ENCODE data around the gene PTPRK.
"Not testable (repeated sequence)": the region's sequence is repeated elsewhere in the genome, so short reads cannot be mapped to it uniquely, and the experiment has no call there.

The PTPRK gene

DNA sequence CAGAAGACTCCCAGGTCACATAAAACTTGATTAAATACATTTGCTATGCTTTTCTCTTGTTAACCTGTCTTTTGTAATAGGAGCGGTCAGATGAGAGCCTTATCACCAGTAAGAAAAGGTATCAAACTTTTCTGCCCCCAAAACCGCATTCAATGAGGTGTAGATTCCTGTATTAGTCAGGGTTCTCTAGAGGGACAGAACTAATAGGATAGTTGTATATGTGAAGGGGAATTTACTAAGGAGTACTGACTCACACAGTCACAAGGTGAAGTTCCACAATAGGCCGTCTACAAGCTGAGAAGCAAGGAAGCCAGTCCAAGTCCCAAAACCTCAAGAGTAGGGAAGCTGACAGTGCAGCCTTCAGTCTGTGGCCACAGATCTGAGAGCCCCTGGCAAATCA, 32.7 kb downstream of the PTPRK start:
- DNase-seq: no peak

DNA sequence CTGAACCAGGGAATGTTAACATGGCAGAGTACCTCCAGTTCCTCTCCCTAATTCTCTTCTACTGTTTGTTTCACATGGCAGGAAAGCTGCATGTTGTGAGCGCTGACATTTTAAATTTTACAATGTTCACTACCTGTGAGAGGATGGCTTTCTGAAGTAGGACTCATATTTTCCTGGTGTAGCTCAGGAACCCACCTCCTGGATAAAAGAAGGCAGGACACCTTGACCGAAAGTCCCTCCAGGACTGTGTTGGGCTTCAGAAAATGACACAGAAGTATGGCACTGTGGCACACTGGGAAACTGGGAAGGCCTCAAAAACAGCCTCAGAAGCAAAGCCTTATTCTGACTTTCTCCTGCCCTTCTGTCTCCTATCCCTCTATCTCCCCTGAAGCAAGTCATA, 33.3 kb downstream of the PTPRK start:
- peak; percentile 68 for DNase-seq

DNA sequence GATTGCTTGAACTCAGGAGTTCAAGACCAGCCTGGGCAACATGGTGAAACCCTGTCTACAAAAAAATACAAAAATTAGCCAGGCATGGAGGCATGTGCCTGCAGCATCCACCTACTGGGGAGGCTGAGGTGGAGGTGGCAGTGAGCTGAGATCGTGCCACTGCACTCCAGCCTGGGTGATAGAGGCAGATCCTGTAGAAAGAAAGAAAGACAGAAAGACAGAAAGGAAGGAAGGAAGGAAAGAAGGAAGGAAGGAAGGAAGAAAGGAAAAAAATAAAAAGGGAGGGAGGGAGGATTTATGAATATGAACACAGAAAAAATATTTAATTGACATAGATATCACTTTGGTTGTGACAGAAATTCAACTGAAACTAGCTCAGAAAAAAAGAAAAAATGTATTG, 33.8 kb downstream of the PTPRK start:
- not testable (repeated sequence) for DNase-seq

DNA sequence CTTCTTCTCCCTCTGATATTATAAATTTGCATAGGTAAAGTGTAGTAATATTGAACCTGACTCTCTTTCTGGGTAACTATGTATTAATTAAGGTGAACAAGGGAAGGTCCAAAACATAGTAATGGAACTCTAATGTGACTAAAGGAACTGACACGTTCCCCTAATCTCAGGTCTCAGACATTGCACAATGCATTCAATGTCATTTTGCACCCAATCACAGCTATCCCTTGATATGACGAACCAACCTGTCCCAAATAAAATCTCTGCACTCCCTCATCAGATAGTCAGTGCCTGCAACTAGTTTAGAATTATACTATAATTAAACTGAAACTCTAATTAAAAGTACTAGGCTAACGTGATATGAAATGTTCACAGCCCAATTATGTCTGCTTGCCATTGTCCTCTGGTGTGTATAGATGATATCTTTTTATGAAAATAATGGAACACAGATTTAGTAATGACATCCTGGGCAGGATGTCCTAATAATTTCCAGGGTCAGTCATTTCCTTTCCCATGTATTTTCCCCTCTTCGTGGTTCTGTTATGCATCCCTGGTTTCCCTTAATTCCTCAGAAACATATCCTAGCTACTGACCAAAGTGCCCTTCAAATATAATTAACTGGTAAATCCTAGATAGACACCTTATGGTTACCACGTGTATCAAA, 36.8 kb downstream of the PTPRK start:
- DNase-seq: peak; percentile 66

DNA sequence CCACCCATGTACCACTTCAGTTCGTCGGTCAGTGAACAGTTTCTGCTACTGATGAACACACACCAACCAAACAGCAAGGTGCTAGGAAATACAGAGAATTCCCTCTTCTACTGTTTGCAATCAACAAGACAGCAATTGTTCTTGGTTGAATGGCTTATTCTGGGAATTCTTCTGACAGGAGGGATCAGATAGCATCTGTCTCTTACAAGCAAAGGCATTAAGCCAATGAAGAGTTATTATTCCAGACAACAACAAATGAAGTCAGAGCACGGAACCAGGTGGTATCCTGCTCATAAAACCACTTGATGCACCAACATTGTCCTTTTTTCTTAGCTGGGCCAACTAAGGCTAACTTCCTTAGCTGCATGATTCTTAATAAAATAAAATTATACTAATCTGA, 37.8 kb downstream of the PTPRK start:
- peak; percentile 85 for DNase-seq

DNA sequence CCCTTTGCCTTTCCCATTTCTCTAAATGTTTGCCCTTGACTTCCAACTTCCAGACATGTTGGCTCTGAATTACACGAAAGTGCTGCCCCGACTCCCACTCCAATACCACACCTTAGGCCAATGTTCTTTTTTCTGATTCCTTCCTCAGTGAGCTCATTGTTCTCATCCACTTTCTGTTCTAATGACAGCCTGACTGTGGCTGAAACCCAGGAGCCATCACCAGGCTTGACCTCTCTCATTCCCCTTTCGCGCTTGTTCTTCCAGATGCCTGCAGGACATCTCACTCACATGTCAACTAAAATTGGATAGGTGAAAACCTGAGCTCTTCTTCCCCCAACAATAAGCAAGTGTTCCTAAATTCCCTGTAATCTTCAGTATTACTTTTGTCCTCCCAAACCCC, 40.4 kb downstream of the PTPRK start:
- DNase-seq: peak; percentile 69

DNA sequence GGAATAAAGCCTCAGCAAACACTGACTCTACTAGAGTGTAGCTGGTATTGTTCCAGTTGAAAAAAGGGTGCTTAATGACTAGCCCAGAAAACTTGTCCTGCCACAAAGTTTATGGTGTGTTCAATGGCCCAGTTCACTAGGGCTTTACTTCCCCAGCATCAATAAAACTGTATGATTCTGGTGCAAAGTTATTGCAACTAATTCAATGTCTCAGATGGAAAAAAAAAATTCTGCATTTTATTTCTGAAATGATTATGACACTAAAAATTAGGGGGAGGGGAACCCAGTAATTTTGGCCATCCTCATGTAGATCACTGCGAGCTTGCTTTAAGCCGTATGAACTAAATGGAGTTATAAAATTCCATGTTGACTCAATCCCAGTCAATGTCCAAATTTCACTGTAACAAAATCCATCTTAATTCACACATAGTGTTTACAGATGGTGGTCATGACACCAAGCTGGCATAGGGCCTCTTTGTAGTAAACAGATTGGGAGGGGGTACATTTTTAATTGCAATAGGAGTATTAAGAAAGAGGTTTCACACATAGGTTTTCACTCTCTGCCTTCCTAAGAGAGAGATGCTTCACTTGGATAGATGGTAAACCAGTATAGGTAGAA, 41.2 kb downstream of the PTPRK start:
- peak; percentile 78 for DNase-seq

DNA sequence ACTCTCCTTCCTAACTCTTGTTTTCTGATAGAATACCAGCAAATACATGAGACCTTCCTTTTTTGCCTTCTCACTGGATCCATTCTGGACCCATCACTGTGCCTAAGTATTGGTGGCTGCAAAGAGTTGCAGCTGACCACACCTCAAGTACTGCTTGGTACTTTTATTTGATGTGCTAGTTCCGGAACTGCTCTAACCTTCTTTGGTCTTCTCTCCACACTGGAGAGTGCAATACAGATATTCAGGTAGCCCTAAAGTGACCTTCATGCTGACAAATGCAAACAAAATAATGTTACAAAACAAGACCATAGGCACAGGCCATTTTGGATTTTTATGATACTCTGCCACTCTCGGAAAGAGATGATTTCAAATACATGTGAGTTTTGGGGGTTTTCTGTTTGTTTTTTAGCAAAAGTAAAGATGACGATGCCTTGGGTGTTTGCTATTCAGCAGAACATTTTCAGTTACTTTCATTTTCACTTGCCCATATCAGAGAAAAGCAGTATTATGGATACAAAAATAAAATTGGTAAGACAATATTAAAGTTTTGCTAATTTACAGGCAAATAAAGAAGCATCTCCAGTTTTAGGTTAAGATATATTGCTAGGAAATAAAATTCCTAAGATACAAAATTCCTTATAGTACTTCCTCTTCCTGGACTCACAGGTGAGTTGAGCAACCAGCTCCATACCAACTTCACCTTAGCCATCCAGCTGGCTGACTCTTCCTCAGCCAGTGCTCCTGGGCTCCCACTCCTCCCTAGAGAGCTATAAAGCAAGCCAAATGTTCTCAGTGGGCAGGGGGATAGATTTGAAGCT, 42.0 kb downstream of the PTPRK start:
- peak; percentile 96 for DNase-seq

DNA sequence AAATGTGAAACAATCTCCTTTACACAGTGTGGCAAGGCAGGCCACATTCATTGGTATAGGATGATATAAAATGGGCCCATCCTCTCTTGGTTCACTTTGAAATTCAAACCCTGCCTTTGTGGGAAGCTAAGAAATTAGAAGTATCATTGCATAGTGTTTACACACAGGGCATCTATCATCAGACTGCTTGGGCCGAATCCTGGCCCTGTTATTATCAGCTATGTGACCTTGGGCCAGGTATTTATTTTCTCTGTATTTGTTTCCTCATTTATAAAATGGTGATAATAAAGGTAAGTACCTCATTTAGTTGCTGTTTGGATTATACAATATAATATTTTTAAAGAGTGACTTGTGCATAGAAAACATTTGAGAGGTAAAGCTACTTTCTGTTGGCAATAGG, 45.5 kb downstream of the PTPRK start:
- DNase-seq: peak; percentile 69

DNA sequence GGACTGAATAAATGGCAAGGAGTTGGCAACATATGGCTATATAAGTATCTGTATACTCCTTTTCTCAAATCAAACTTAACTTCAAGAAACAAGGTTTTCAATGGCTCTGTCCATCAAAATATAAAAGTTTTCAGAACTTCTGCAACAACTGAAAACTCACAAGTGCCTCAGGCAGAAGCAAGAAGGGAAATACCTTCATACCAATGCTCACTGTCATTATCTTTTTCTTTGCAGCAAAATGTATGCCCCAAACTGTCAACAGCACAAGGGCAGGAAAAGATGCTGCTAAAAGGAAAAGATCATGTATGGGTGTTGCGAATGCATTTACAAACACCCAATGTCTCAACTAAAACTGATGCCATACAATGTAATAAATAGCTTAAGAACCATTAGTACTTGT, 45.9 kb downstream of the PTPRK start:
- DNase-seq: no peak

DNA sequence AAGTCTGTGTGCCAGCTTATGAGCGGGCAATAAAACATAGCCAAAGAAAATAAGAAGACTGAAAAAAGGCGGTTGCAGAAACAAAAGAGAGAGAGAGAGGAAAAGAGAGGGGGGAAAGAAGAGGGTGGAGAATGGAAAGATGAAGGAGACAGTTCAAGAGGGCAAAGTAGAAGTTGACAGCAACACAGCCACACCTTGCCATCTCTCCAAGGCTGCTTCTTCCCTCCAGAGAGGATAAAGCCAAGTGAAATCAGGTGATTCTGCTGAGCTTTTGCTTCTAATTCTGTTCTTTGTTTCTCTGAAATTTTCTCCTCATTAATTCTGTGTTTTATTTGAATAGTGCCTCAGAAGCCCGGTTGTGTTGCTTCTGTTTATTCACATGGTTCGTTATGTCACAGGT, 48.5 kb downstream of the PTPRK start:
- DNase-seq: peak; percentile 88

DNA sequence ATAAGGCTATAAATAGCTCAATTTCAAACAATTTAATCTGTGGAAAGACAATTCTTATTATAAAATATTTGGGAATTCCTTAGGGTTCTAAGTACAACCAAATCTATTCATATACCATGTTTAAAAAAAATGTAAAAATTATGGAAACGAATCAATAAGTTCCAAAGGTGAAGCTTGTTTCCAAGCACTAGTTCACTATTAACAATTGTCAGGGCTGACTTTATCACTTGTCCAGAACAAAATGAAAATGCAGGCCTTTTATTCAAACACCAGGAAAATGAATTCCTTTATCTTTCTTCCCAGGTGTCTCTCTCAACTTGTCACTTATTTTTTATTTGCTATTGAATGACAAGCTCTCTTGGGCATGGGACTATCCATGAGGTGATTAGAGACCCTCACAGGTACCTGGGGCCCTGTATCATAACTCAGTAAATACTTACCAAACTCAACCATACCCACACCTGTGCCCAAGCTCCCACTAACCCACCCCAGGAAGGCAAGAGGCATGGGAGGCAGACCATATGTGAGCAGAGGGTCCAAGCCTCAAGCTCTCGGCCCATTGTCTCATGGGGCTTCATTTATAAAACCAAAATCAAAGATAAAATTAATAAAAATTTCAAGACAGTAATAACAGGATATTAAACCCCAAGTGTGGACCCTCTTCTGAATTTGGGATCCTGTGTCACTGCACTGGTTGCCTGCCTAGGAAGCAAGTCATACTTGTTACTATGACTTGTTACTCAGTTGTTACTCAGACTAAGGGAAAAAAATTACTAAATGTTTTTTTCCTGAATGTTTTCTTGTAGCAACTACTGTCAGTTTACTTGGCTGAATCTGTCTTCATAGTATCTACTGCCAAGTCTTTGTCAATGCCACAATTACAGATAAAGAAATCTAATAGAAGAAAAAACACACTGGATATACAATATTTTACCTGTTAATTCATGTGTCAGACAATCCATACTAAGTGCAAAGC, 54.7 kb downstream of the PTPRK start:
- peak; percentile 62 for DNase-seq

DNA sequence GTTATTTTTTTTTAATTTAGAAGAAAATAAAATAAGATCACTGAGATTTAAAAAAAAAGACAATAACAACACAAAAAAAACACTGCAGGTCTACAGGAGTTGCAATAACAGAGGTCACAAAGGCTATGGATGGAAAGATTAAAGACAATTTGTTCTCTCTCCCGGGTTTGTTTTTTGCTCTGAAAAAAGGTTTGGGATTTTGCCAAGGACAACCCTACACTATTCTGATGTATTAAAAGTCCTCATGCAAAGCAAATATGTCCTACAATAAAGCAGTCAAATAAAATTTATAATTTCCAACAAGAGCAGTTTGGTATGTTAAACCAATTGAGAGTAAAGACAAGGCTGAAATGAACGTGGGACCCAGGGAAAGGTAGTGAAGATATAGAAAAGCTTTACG, 55.6 kb downstream of the PTPRK start:
- DNase-seq: peak; percentile 86

DNA sequence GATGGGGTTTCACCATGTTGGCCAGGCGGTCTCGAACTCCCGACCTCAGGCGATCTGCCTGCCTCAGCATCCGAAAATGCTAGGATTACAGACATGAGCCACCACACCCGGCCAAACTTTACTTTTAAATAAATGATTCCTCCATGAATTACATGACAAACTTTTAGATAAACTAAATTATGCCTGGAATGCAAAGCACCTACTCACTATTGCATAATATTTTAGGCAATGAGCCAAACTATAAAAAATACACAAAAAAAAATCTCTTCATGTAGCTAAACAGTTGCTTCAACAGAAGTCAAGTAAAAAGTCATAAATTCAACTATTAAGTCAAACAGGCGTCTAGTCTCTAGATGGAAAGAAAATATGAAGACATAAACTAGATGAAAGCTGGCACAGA, 56.5 kb downstream of the PTPRK start:
- peak; percentile 61 for DNase-seq

DNA sequence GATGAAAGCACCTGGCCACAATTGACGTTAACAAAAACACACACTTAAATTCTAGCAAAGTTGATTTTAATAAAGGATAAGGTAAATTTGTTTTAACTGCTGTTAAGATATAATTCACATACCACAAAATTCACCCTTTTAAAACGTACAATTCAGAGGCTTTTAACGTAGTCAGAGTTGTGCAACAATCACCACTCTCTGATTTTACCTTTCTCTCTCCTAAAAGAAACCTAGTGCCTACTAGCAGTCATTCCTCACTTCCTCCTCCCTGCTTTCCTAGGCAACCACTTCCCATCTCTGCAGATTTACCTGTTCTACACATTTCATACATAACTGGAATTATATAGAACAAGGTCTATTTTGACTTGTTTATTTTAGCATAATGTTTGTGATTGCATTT, 58.9 kb downstream of the PTPRK start:
- DNase-seq: peak; percentile 64

DNA sequence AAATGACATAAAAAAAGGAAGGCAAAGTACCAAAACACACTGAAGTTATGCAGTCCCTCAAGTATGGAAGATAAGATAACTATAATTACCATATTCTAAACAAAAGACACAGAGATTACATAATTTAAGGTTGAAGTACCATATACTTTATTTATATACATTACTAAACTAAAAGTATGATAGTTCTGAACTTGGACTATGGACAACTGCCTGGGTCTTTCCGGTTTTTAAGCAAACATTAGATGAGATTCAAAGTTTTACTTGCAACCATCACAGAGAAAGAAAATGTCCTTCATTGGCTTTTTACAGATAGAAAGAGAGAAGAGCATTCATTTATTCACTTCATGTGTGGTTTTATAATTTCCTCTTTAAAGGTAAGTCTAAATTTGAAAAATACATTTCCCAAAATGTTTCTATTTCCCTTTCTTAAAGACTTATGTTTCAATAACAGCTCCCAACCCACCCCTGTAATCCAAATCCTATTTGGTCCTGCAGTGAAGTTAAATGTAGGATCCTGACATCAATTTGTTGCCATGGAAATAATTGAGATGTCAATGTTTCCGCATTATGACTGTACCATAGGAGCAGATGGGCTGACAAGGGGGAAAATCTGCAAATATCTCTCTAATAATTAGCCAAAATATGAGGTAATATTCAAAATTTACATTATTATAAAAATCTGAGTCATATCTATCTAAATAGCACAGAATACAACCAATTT, 63.7 kb downstream of the PTPRK start:
- DNase-seq: peak; percentile 92

DNA sequence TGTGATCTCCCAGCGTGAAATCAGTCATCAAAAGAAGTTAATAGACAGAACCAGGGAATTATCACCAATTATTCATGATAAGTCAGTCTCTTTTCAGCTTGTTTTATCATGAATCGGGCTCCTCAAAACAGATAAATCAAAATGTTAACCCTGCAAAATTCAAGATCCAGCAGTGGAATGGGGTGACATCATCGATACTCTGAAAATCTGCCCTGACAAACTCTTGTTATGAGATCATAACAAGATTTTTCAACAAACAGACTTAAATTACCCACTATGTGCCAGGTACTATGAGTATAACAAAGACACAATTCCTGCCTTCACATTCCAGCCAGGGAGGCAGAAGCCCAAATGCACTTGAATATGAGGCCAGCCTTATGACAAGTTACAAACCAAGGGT, 64.4 kb downstream of the PTPRK start:
- peak; percentile 80 for DNase-seq

DNA sequence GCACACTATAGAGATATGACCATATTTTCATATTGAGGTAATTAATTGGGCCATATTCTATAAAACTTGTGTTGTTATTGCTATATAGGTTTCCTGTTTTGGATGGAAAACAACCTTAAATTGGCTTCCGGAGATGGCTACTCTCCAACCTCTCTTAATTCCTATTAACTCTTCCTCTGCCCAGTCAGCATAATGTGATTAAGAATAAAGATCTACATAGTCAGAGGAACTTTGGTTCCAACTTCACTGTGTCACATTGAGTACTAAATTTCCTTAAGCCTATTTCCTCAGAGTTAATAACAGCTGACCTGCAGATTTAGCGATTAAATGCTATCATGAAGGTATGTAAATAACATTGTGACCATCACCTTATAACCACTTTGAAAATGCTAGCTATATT, 67.7 kb downstream of the PTPRK start:
- DNase-seq: no peak

DNA sequence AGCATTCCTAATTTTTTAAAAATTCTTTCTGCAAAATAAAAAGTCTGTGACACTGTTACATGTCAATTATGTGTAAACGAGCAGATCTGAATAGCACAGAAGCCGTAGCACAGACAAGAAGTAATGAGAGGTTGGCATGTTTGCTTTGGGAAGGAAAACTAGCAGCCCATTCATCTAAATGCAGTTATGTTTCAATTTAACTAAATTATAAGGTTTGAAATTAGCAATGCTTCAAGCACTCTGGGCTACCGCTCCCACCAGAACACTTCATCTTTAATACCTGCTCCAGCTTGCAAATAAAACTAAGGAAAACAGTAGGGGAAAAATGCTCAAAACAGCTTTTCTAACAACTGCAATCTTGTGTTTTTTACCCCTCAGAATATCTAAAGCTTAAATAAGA, 73.9 kb downstream of the PTPRK start:
- peak; percentile 96 for DNase-seq

DNA sequence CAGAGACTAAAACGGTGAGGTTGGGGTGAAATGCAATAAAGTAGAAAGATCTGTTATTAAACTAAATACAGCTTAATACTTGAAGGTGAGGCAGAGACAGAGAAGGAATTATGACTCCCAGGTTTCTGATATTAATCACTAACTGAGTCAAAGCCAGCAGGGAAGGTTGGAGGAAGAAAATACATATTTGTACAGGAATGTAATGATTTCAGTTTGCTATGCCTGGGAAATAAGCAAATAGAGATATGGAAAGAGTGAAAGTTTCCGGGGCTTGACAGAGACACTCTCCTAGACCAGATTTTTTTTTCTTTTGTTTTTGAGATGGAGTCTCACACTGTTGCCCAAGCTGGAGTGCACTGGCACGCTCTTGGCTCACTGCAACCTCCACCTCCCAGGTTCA, 76.8 kb downstream of the PTPRK start:
- DNase-seq: no peak

DNA sequence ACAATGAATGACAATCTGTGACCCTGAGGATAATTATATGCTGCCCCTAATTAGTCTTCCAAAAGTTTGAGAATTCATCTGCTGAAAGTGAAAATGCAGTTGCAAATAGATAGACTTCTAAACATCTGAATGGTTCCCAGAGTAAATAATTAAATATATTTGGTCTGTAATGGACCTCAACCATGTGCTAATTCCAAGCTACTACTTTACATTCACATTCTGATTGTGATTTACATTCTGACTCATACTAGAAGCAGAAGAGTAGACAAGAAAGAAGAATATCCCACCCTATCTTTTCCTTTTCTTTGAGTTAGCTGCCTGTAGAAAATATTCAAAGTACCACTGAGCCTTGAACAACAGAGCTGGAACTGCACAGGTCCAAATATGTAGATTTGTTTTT, 80.8 kb downstream of the PTPRK start:
- peak; percentile 57 for DNase-seq

DNA sequence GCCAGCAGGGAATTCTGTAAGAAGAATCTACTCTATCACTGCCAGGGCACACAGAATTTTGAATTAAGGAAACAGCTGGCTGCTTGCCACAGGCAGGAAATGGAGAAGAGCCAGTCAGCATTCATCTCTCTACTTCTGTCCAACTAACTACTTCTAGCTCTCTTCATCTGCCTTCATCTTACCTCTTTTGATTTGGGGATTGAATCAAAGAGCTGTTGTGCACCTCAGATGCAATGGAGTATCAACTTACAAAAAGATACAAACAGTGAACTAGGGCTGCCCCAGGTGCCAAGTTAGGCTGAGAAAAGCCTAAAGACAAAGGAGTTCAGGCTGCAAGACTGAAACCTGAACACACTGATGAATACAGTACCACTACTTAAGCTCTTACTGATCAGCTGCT, 82.0 kb downstream of the PTPRK start:
- DNase-seq: peak; percentile 89
